ENCODE data around the gene PAK1.

GRCh38 chr11:77324508-77324907 is 149.4 kb downstream of the PAK1 start:
- TF ChIP-seq CEBPB (IDR thresholded peaks at IDR 0.05) (no peak), EP300 (IDR thresholded peaks at IDR 0.05; ENCODE audit: borderline replicate concordance) (no peak), EGR1 (IDR thresholded peaks at IDR 0.05) (no peak), TAF1 (IDR thresholded peaks at IDR 0.05; ENCODE audit: low read depth) (no peak), YY1 (IDR thresholded peaks at IDR 0.05; ENCODE audit: low read depth) (no peak), RAD21 (IDR thresholded peaks at IDR 0.05; ENCODE audit: low read depth) (no peak), FOXM1 (IDR thresholded peaks at IDR 0.05; ENCODE audit: borderline replicate concordance, low read depth) (no peak), ZBTB7A (IDR thresholded peaks at IDR 0.05; ENCODE audit: low read depth) (no peak), CREB1 (IDR thresholded peaks at IDR 0.05; ENCODE audit: low read depth) (no peak), NFIC (IDR thresholded peaks at IDR 0.05) (no peak)
- TF ChIP-seq, protein P1, sequence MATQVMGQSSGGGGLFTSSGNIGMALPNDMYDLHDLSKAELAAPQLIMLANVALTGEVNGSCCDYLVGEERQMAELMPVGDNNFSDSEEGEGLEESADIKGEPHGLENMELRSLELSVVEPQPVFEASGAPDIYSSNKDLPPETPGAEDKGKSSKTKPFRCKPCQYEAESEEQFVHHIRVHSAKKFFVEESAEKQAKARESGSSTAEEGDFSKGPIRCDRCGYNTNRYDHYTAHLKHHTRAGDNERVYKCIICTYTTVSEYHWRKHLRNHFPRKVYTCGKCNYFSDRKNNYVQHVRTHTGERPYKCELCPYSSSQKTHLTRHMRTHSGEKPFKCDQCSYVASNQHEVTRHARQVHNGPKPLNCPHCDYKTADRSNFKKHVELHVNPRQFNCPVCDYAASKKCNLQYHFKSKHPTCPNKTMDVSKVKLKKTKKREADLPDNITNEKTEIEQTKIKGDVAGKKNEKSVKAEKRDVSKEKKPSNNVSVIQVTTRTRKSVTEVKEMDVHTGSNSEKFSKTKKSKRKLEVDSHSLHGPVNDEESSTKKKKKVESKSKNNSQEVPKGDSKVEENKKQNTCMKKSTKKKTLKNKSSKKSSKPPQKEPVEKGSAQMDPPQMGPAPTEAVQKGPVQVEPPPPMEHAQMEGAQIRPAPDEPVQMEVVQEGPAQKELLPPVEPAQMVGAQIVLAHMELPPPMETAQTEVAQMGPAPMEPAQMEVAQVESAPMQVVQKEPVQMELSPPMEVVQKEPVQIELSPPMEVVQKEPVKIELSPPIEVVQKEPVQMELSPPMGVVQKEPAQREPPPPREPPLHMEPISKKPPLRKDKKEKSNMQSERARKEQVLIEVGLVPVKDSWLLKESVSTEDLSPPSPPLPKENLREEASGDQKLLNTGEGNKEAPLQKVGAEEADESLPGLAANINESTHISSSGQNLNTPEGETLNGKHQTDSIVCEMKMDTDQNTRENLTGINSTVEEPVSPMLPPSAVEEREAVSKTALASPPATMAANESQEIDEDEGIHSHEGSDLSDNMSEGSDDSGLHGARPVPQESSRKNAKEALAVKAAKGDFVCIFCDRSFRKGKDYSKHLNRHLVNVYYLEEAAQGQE (IDR thresholded peaks at IDR 0.05; ENCODE audit: low read depth): no peak
- TF ChIP-seq, protein P2, sequence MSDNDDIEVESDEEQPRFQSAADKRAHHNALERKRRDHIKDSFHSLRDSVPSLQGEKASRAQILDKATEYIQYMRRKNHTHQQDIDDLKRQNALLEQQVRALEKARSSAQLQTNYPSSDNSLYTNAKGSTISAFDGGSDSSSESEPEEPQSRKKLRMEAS (IDR thresholded peaks at IDR 0.05): no peak
